ENCODE data around the gene LILRB3. TPM values are rescaled to one million over a fixed set of nuclear protein-coding genes. Genes with fewer than 3 reads are reported as not detected.
"Not testable (repeated sequence)": the region's sequence is repeated elsewhere in the genome, so short reads cannot be mapped to it uniquely, and the experiment has no call there.

Gene LILRB3
- total and polyA plus RNA-seq, 7 donors = 4.2 to 19.3 (median 12.5) TPM

GRCh38 chr19:54172471-54173358 lies 50.1 kb downstream of the LILRB3 start, which contains the start of gene TMC4:
TMC4 (minus strand) TSS chr19:54173160; CDS start chr19:54173117, 43 bp downstream.
- 4 to 17% methylated on average over 13 of the region's 13 CpGs for whole genome bisulfite sequencing, 2 donors
- H3K27me3 ChIP-seq = peaks cover 7 to 27% (median 15%) of the 10 kb centered on the region in 3 donors

GRCh38 chr19:54171736-54172431 lies 50.9 kb downstream of the LILRB3 start:
- H3K27ac ChIP-seq; intact Hi-C loops (cut with DNase I): not testable (repeated sequence)

More at GRCh38 chr19:54172471-54173358, 50.1 kb downstream of the LILRB3 start, which contains the start of gene TMC4:
- intact Hi-C loops (cut with DNase I) = no loop called here
- no peaks in the 10 kb centered on the region for H3K9me3 ChIP-seq
- DNase-seq = no peak
- H3K4me1 ChIP-seq = peaks cover 0 to 6% (median 2%) of the 10 kb centered on the region in 4 donors
- peak in 1 of 2 donors; percentile 53 for TF ChIP-seq POLR2A (IDR thresholded peaks at IDR 0.05)
- no peak for TF ChIP-seq POLR2AphosphoS5 (IDR thresholded peaks at IDR 0.05)
- TF ChIP-seq CTCF (IDR thresholded peaks at IDR 0.05) = peak in 1 of 4 experiments; percentile 54
- peak within 1 kb of the TSS in 1 of 4 donors; percentile 36 for H3K27ac ChIP-seq
- no peaks in the 10 kb centered on the region for H3K36me3 ChIP-seq
- no peak within 1 kb of the TSS for H3K4me3 ChIP-seq

GRCh38 chr19:54169149-54169740 lies 53.6 kb downstream of the LILRB3 start:
- DNase-seq = no peak
- Histone ChIP-seq H3K9me3 (no peaks in the 10 kb centered on the region), H3K36me3 (no peaks in the 10 kb centered on the region), H3K27ac (no peak overlapping the region), H3K27me3 (peaks cover 10 to 55% (median 39%) of the 10 kb centered on the region in 3 donors), H3K4me1 (peaks cover 0 to 12% (median 8%) of the 10 kb centered on the region in 4 donors), H3K4me3 (no peak overlapping the region)
- no peak for TF ChIP-seq POLR2A (IDR thresholded peaks at IDR 0.05)
- no peak for TF ChIP-seq CTCF (IDR thresholded peaks at IDR 0.05)
- no peak for TF ChIP-seq POLR2AphosphoS5 (IDR thresholded peaks at IDR 0.05)
- TF ChIP-seq EP300 (IDR thresholded peaks at IDR 0.05) = no peak
- intact Hi-C loops (cut with DNase I) = loop anchor here (2.0 kb wide), 1 partner anchor 20 kb away; the partner anchor contains the start of gene MBOAT7
- 88 to 89% methylated on average over 21 of the region's 21 CpGs for WGBS, 2 donors

More at GRCh38 chr19:54171736-54172431, 50.9 kb downstream of the LILRB3 start:
- not testable (repeated sequence) for H3K9me3 ChIP-seq, H3K36me3 ChIP-seq, H3K4me1 ChIP-seq, H3K4me3 ChIP-seq, DNase-seq
- H3K27me3 ChIP-seq = peaks cover 7 to 34% (median 16%) of the 10 kb centered on the region in 3 donors
- 51 to 74% methylated on average over 20 to 21 of the region's 23 CpGs for WGBS, 2 donors

GRCh38 chr19:54168174-54168917 lies 54.5 kb downstream of the LILRB3 start:
- H3K36me3 ChIP-seq = no peaks in the 10 kb centered on the region
- intact Hi-C loops (cut with DNase I) = loop anchor here (1.0 to 2.0 kb wide), 2 partner anchors 20 to 63 kb away; partner anchors contain the start of gene MBOAT7
- H3K4me3 ChIP-seq = no peak overlapping the region
- no peaks in the 10 kb centered on the region for H3K9me3 ChIP-seq
- H3K27me3 ChIP-seq = peaks cover 9 to 50% (median 33%) of the 10 kb centered on the region in 3 donors
- H3K4me1 ChIP-seq = peaks cover 0 to 14% (median 10%) of the 10 kb centered on the region in 4 donors
- no peak overlapping the region for H3K27ac ChIP-seq
- TF ChIP-seq POLR2AphosphoS5 (IDR thresholded peaks at IDR 0.05) = peak in 1 of 4 donors; percentile 21
- peak; percentile 48 to 94 (median 86) for TF ChIP-seq CTCF (IDR thresholded peaks at IDR 0.05)
- no peak for TF ChIP-seq EP300 (IDR thresholded peaks at IDR 0.05)
- peak; percentile 94 for DNase-seq
- 27 to 30% methylated on average over 25 of the region's 25 CpGs for WGBS, 2 donors

Small RNAs within 50 kb of the gene (small RNA-seq; reads per million reads assigned to genes)
- 0 reads per million in 3 donors for gene RNU6-1307P

Other genes starting within 250 kb of the LILRB3 start
- not detected for gene CACNG6, start 231.4 kb downstream of the LILRB3 start, total RNA-seq
- not detected for gene CACNG6, start 231.4 kb downstream of the LILRB3 start, polyA plus RNA-seq
- not detected for gene VSTM1, start 159.1 kb downstream of the LILRB3 start, total RNA-seq
- not detected for gene VSTM1, start 159.1 kb downstream of the LILRB3 start, polyA plus RNA-seq
- gene TARM1, start 141.6 kb downstream of the LILRB3 start, total RNA-seq = not detected
- not detected for gene TARM1, start 141.6 kb downstream of the LILRB3 start, polyA plus RNA-seq
- gene OSCAR, start 122.2 kb downstream of the LILRB3 start, total RNA-seq = 1 to 10 TPM in 2 of 4 donors, not detected in 2; 3.0 to 3.1 TPM
- 1 to 10 TPM in 1 of 3 donors, under 1 TPM in 1, not detected in 1; 0.93 to 4.2 TPM for gene OSCAR, start 122.2 kb downstream of the LILRB3 start, polyA plus RNA-seq
- gene NDUFA3, start 120.2 kb downstream of the LILRB3 start, total RNA-seq = 10 to 100 TPM; 18.8 to 32.4 (median 20.2) TPM
- gene NDUFA3, start 120.2 kb downstream of the LILRB3 start, polyA plus RNA-seq = 100 to 1,000 TPM; 151 to 207 (median 184) TPM
- gene TFPT, start 107.3 kb downstream of the LILRB3 start, total RNA-seq = 10 to 100 TPM; 18.2 to 24.7 (median 20.4) TPM
- gene TFPT, start 107.3 kb downstream of the LILRB3 start, polyA plus RNA-seq = 10 to 100 TPM; 22.2 to 28.6 (median 25.2) TPM
- gene PRPF31, start 107.3 kb downstream of the LILRB3 start, total RNA-seq = 10 to 100 TPM; 48.7 to 53.5 (median 51.5) TPM
- 10 to 100 TPM; 25.0 to 60.9 (median 36.6) TPM for gene PRPF31, start 107.3 kb downstream of the LILRB3 start, polyA plus RNA-seq
- 10 to 100 TPM; 11.8 to 31.5 (median 21.2) TPM for gene CNOT3, start 85.2 kb downstream of the LILRB3 start, total RNA-seq
- gene CNOT3, start 85.2 kb downstream of the LILRB3 start, polyA plus RNA-seq = 10 to 100 TPM; 15.5 to 32.9 (median 19.8) TPM
- gene LENG1, start 63.3 kb downstream of the LILRB3 start, total RNA-seq = 1 to 10 TPM; 7.8 to 10.0 (median 8.7) TPM
- 10 to 100 TPM in 1 of 3 donors, 1 to 10 TPM in 2; 8.4 to 11.5 (median 8.6) TPM for gene LENG1, start 63.3 kb downstream of the LILRB3 start, polyA plus RNA-seq
- 1 to 10 TPM in 1 of 4 donors, under 1 TPM in 1, not detected in 2; 0.66 to 1.4 TPM for gene TMC4, start 49.8 kb downstream of the LILRB3 start, total RNA-seq
- gene TMC4, start 49.8 kb downstream of the LILRB3 start, polyA plus RNA-seq = 10 to 100 TPM; 13.9 to 55.4 (median 25.2) TPM
- gene MBOAT7, start 33.4 kb downstream of the LILRB3 start, total RNA-seq = 10 to 100 TPM; 20.1 to 49.7 (median 31.0) TPM
- 10 to 100 TPM; 15.0 to 79.7 (median 16.0) TPM for gene MBOAT7, start 33.4 kb downstream of the LILRB3 start, polyA plus RNA-seq
- 10 to 100 TPM; 41.5 to 80.9 (median 53.2) TPM for gene TSEN34, start 31.7 kb downstream of the LILRB3 start, total RNA-seq
- gene TSEN34, start 31.7 kb downstream of the LILRB3 start, polyA plus RNA-seq = 10 to 100 TPM; 47.3 to 61.9 (median 52.5) TPM
- gene RPS9, start 22.1 kb downstream of the LILRB3 start, total RNA-seq = 1,000 to 10,000 TPM; 2,139 to 2,970 (median 2,693) TPM
- 1,000 to 10,000 TPM; 3,254 to 5,599 (median 3,699) TPM for gene RPS9, start 22.1 kb downstream of the LILRB3 start, polyA plus RNA-seq
- gene LILRA6, start 19.8 kb upstream of the LILRB3 start, total RNA-seq = 1 to 10 TPM; 1.8 to 3.2 (median 2.3) TPM
- gene LILRA6, start 19.8 kb upstream of the LILRB3 start, polyA plus RNA-seq = 1 to 10 TPM; 1.2 to 2.3 (median 1.5) TPM
- 10 to 100 TPM in 3 of 4 donors, 1 to 10 TPM in 1; 8.4 to 23.5 (median 11.7) TPM for gene LILRB5, start 34.3 kb upstream of the LILRB3 start, total RNA-seq
- gene LILRB5, start 34.3 kb upstream of the LILRB3 start, polyA plus RNA-seq = 10 to 100 TPM in 1 of 3 donors, 1 to 10 TPM in 2; 2.2 to 27.0 (median 4.2) TPM
- 1 to 10 TPM; 2.5 to 5.0 (median 3.5) TPM for gene LILRB2, start 58.1 kb upstream of the LILRB3 start, total RNA-seq
- 1 to 10 TPM; 2.4 to 5.9 (median 5.5) TPM for gene LILRB2, start 58.1 kb upstream of the LILRB3 start, polyA plus RNA-seq
- 1 to 10 TPM in 3 of 4 donors, not detected in 1; 2.0 to 6.7 (median 2.5) TPM for gene LILRA5, start 90.2 kb upstream of the LILRB3 start, total RNA-seq
- gene LILRA5, start 90.2 kb upstream of the LILRB3 start, polyA plus RNA-seq = 10 to 100 TPM in 1 of 3 donors, 1 to 10 TPM in 2; 5.1 to 14.6 (median 6.0) TPM
- under 1 TPM in 1 of 4 donors, not detected in 3; 0.36 TPM for gene LILRA4, start 116.2 kb upstream of the LILRB3 start, total RNA-seq
- gene LILRA4, start 116.2 kb upstream of the LILRB3 start, polyA plus RNA-seq = 1 to 10 TPM in 2 of 3 donors, under 1 TPM in 1; 0.92 to 3.9 (median 3.0) TPM
- gene LAIR1, start 141.9 kb upstream of the LILRB3 start, total RNA-seq = 10 to 100 TPM in 3 of 4 donors, 1 to 10 TPM in 1; 4.4 to 18.9 (median 14.4) TPM
- gene LAIR1, start 141.9 kb upstream of the LILRB3 start, polyA plus RNA-seq = 10 to 100 TPM in 2 of 3 donors, 1 to 10 TPM in 1; 6.6 to 34.6 (median 13.4) TPM
- 1 to 10 TPM; 2.5 to 5.4 (median 3.7) TPM for gene TTYH1, start 192.5 kb upstream of the LILRB3 start, total RNA-seq
- 1 to 10 TPM in 2 of 3 donors, under 1 TPM in 1; 0.23 to 2.2 (median 1.8) TPM for gene TTYH1, start 192.5 kb upstream of the LILRB3 start, polyA plus RNA-seq
- gene LENG8, start 226.2 kb upstream of the LILRB3 start, total RNA-seq = 100 to 1,000 TPM in 2 of 4 donors, 10 to 100 TPM in 2; 59.1 to 286 (median 107) TPM
- gene LENG8, start 226.2 kb upstream of the LILRB3 start, polyA plus RNA-seq = 100 to 1,000 TPM in 1 of 3 donors, 10 to 100 TPM in 2; 13.6 to 148 (median 18.0) TPM
- gene LENG9, start 240.8 kb upstream of the LILRB3 start, total RNA-seq = 1 to 10 TPM; 2.5 to 7.8 (median 3.6) TPM
- gene LENG9, start 240.8 kb upstream of the LILRB3 start, polyA plus RNA-seq = 10 to 100 TPM in 2 of 3 donors, 1 to 10 TPM in 1; 8.1 to 14.8 (median 13.2) TPM

All from sigmoid colon (tissue), 7 donors.